ENCODE data around the gene RNF112. TPM values are rescaled to one million over a fixed set of nuclear protein-coding genes. Genes with fewer than 3 reads are reported as not detected.

RNF112 gene
- total and polyA plus RNA-seq, 2 of the 13 experiments (the other 11 are each of a cell fraction or from before 2014, with no cell fraction given): 0.05 TPM; not detected in 1

DNA sequence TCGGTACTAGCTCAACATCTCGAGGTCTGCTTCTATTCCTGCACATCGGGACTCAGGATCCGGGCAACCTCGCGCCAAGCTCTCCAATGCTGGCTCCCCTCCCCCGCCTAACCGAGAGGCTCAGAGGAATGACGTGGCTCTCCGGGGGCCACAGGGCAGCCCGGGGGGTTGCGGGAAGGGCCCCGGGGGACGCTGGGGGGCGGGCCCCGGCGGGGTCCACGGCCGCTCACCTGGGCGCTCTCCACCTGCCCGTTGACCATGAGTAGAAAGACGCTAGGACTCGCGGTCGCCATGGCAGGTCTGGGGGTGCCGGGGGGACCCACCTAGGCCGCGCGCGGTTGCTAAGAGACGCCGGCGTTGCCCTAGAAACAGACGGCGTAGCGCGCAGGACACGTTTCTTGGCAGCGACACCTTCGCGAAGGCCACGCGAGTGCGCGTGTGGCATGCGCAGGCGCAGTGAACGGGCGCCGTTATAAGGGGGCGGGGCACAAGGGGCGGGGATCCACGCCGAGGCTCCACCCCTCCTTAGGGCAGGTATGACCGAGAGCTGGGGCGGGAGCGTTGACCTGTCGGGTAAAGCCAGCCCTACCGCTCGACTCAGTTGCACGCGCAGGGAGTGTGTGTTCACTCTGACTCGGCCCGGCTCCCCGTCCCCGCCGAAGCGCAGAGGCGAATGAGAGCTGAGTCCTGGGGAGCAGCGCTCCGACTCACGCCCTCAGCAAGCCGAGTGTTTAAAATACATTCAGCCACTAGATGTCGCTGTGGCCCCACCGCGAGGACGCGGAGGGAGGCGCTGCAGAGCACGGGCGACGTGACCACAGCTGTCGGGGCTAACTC lies 48.5 kb upstream of the RNF112 start, which contains the start of gene B9D1 (continued):
- TF ChIP-seq HOXD1 (CRISPR knock-in tag; IDR thresholded peaks at IDR 0.05) (peak; percentile 34; the same call in 1 of the 2 replicates), TBP (CRISPR knock-in tag; IDR thresholded peaks at IDR 0.05) (no peak), KDM5B (CRISPR knock-in tag; IDR thresholded peaks at IDR 0.05; ENCODE audit: borderline replicate concordance) (no peak; the same call in 1 of the 2 replicates), ZNF660 (CRISPR knock-in tag; IDR thresholded peaks at IDR 0.05; ENCODE audit: borderline replicate concordance, low read depth) (no peak), HNRNPUL1 (IDR thresholded peaks at IDR 0.05; ENCODE audit: low read depth, low read length) (no peak), DMAP1 (CRISPR knock-in tag; IDR thresholded peaks at IDR 0.05) (peak; percentile 81), ADNP (CRISPR knock-in tag; IDR thresholded peaks at IDR 0.05) (no peak), MXD3 (CRISPR knock-in tag; IDR thresholded peaks at IDR 0.05) (peak; percentile 50), KDM4B (CRISPR knock-in tag; IDR thresholded peaks at IDR 0.05) (no peak), ZSCAN9 (CRISPR knock-in tag; IDR thresholded peaks at IDR 0.05; ENCODE audit: borderline replicate concordance) (peak; percentile 60), SNAPC2 (CRISPR knock-in tag; IDR thresholded peaks at IDR 0.05) (no peak), THYN1 (CRISPR knock-in tag; IDR thresholded peaks at IDR 0.05; ENCODE audit: borderline replicate concordance, low read depth) (no peak), ETV6 (CRISPR knock-in tag; conservative IDR thresholded peaks at IDR 0.05) (no peak; the same call in 1 of the 2 replicates), CREB1 (IDR thresholded peaks at IDR 0.05) (peak; percentile 36; the same call in 1 of the 2 replicates), CREB1 (CRISPR knock-in tag; IDR thresholded peaks at IDR 0.05) (peak; percentile 73; the same call in 1 of the 2 replicates), HNRNPH1 (optimal IDR thresholded peaks at IDR 0.05; ENCODE audit: low read depth, low read length) (no peak), RARG (CRISPR knock-in tag; IDR thresholded peaks at IDR 0.05; ENCODE audit: low read depth) (no peak), ATRX (CRISPR knock-in tag; IDR thresholded peaks at IDR 0.05; ENCODE audit: borderline replicate concordance) (no peak), ZNF564 (CRISPR knock-in tag; IDR thresholded peaks at IDR 0.05) (0 out of 2 replicates have a peak, but pooled peaks have one; percentile 51), SETDB1 (CRISPR knock-in tag; IDR thresholded peaks at IDR 0.05; ENCODE audit: borderline replicate concordance) (no peak), ZNF513 (CRISPR knock-in tag; conservative IDR thresholded peaks at IDR 0.05) (0 out of 2 replicates have a peak, but pooled peaks have one; percentile 35), KLF15 (CRISPR knock-in tag; IDR thresholded peaks at IDR 0.05; ENCODE audit: borderline replicate concordance) (no peak; the same call in 1 of the 2 replicates), YEATS4 (CRISPR knock-in tag; IDR thresholded peaks at IDR 0.05; ENCODE audit: borderline replicate concordance) (peak; percentile 64), ATAD3A (CRISPR knock-in tag; IDR thresholded peaks at IDR 0.05) (no peak)
- TF ChIP-seq, protein P1, sequence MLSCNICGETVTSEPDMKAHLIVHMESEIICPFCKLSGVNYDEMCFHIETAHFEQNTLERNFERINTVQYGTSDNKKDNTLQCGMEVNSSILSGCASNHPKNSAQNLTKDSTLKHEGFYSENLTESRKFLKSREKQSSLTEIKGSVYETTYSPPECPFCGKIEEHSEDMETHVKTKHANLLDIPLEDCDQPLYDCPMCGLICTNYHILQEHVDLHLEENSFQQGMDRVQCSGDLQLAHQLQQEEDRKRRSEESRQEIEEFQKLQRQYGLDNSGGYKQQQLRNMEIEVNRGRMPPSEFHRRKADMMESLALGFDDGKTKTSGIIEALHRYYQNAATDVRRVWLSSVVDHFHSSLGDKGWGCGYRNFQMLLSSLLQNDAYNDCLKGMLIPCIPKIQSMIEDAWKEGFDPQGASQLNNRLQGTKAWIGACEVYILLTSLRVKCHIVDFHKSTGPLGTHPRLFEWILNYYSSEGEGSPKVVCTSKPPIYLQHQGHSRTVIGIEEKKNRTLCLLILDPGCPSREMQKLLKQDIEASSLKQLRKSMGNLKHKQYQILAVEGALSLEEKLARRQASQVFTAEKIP (CRISPR knock-in tag; IDR thresholded peaks at IDR 0.05; ENCODE audit: borderline replicate concordance): no peak
- TF ChIP-seq, protein P2, sequence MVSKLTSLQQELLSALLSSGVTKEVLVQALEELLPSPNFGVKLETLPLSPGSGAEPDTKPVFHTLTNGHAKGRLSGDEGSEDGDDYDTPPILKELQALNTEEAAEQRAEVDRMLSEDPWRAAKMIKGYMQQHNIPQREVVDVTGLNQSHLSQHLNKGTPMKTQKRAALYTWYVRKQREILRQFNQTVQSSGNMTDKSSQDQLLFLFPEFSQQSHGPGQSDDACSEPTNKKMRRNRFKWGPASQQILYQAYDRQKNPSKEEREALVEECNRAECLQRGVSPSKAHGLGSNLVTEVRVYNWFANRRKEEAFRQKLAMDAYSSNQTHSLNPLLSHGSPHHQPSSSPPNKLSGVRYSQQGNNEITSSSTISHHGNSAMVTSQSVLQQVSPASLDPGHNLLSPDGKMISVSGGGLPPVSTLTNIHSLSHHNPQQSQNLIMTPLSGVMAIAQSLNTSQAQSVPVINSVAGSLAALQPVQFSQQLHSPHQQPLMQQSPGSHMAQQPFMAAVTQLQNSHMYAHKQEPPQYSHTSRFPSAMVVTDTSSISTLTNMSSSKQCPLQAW (CRISPR knock-in tag; IDR thresholded peaks at IDR 0.05): peak; percentile 71; the same call in 1 of the 2 replicates

All from HepG2 (cell line).